ENCODE results near the gene C11orf98.

DNA sequence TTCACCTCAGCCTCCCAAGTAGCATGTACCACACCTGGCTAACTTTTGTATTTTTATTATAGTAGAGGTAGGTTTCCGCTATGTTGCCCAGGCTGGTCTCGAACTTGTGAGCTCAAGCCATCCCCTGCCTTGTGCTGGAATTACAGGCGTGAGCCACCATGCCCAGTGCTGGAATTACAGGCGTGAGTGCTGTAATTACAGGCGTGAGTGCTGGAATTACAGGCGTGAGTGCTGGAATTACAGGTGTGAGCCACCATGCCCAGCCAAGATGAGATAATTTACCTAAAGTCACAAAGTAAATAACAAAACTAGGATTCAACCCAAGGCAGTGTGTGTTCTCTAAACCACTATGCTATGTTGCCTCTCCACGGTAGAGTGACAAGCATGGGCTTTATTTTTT lies 17.5 kb upstream of the C11orf98 start:
- TF ChIP-seq ARNT (IDR thresholded peaks at IDR 0.05): no peak
- TF ChIP-seq ZNF384 (IDR thresholded peaks at IDR 0.05): no peak
- TF ChIP-seq FOXM1 (IDR thresholded peaks at IDR 0.05; ENCODE audit: borderline replicate concordance): no peak
- no peak for TF ChIP-seq SP1 (IDR thresholded peaks at IDR 0.05)
- no peak for TF ChIP-seq TARDBP (IDR thresholded peaks at IDR 0.05)
- TF ChIP-seq PKNOX1 (IDR thresholded peaks at IDR 0.05): no peak
- no peak for TF ChIP-seq BHLHE40 (IDR thresholded peaks at IDR 0.05; ENCODE audit: borderline replicate concordance)
- no peak for TF ChIP-seq SUZ12 (IDR thresholded peaks at IDR 0.05)
- TF ChIP-seq CTBP1 (IDR thresholded peaks at IDR 0.05; ENCODE audit: borderline replicate concordance): no peak
- no peak for TF ChIP-seq L3MBTL2 (conservative IDR thresholded peaks at IDR 0.05)
- no peak for TF ChIP-seq NFRKB (IDR thresholded peaks at IDR 0.05)
- TF ChIP-seq FOXA1 (IDR thresholded peaks at IDR 0.05): no peak
- TF ChIP-seq FOXK2 (IDR thresholded peaks at IDR 0.05): no peak
